HG02840 (cell line): ENCODE results near the gene PLXNA2.

Source experiments
- ATAC-seq: cut with Tn5 transposase; IDR thresholded peaks from one replicate; pipeline ENCODE4 v1.9.1; 2021; ENCODE audit warnings: mild to moderate bottlenecking, moderate library complexity, moderate number of reproducible peaks; ENCODE audit not compliant: unreplicated experiment, low FRiP score

The PLXNA2 gene

GRCh38 chr1:208105756-208106155, 138.4 kb downstream of the PLXNA2 start:
- no peak for ATAC-seq

GRCh38 chr1:208103597-208104513, 140.3 kb downstream of the PLXNA2 start:
- ATAC-seq, result no peak

GRCh38 chr1:208101661-208102431, 142.3 kb downstream of the PLXNA2 start:
- no peak for ATAC-seq

GRCh38 chr1:208100906-208101305, 143.3 kb downstream of the PLXNA2 start:
- ATAC-seq, result no peak

- no peak for ATAC-seq
Measured at GRCh38 chr1:208100106-208100505, 144.1 kb downstream of the PLXNA2 start.

GRCh38 chr1:208098773-208099172, 145.4 kb downstream of the PLXNA2 start:
- no peak for ATAC-seq

- no peak for ATAC-seq
Measured at GRCh38 chr1:208093754-208094719, 150.1 kb downstream of the PLXNA2 start.

GRCh38 chr1:208093046-208093445, 151.1 kb downstream of the PLXNA2 start:
- no peak for ATAC-seq

- ATAC-seq, result no peak
Measured at GRCh38 chr1:208090388-208091301, 153.5 kb downstream of the PLXNA2 start.

- no peak for ATAC-seq
Measured at GRCh38 chr1:208089761-208090370, 154.3 kb downstream of the PLXNA2 start.

- ATAC-seq, result no peak
Measured at GRCh38 chr1:208089149-208089548, 155.0 kb downstream of the PLXNA2 start.

- no peak for ATAC-seq
Measured at GRCh38 chr1:208088319-208088718, 155.9 kb downstream of the PLXNA2 start.

- ATAC-seq, result no peak
Measured at GRCh38 chr1:208085655-208086515, 158.3 kb downstream of the PLXNA2 start.

- ATAC-seq, result no peak
Measured at GRCh38 chr1:208084764-208085163, 159.4 kb downstream of the PLXNA2 start.

GRCh38 chr1:208084220-208084619, 160.0 kb downstream of the PLXNA2 start:
- no peak for ATAC-seq

GRCh38 chr1:208083715-208084085, 160.5 kb downstream of the PLXNA2 start:
- ATAC-seq, result no peak

- ATAC-seq, result no peak
Measured at GRCh38 chr1:208083016-208083714, 161.0 kb downstream of the PLXNA2 start.
